Heart right ventricle (tissue), 16 donors: ENCODE measurements around the gene TXNDC2. TPM values are rescaled to one million over a fixed set of nuclear protein-coding genes. Genes with fewer than 3 reads are reported as not detected.

Source experiments
- ATAC-seq, 8 donors: fragments of 200-7000 bp; cut with Tn5 transposase; one replicate each; pipeline ENCODE4 v1.9.1; 2020; ENCODE audit warnings: mild to moderate bottlenecking in 8 of 8, moderate library complexity in 8 of 8, moderate number of reproducible peaks in 1 of 8
- DNase-seq, 2 donors: peaks; one replicate each; pipeline ENCODE4 v3.0.0-alpha.2; 2020
- H3K27ac ChIP-seq, 10 donors: fragments of 200-600 bp; sonication (generic) in 2 of 10; one replicate each; pipeline versions ENCODE4 v1.5.0 to v1.8.0; 2020 to 2022; ENCODE audit warnings: mild to moderate bottlenecking in 3 of 10
- H3K27me3 ChIP-seq, 7 donors: fragments of 200-600 bp; one replicate each; pipeline ENCODE4 v1.8.0; 2021 to 2022; ENCODE audit warnings: mild to moderate bottlenecking in 2 of 7
- H3K36me3 ChIP-seq, 9 donors: fragments of 200-600 bp; sonication (generic) in 1 of 9; one replicate each; pipeline versions ENCODE4 v1.5.0 to v1.8.0; 2020 to 2022; ENCODE audit warnings: mild to moderate bottlenecking in 2 of 9
- H3K4me1 ChIP-seq, 9 donors: fragments of 200-600 bp; sonication (generic) in 1 of 9; one replicate each; pipeline versions ENCODE4 v1.5.0 to v1.8.0; 2020 to 2022; ENCODE audit warnings: mild to moderate bottlenecking in 4 of 9
- H3K4me3 ChIP-seq, 10 donors: fragments of 200-600 bp; sonication (generic) in 2 of 10; one replicate each; pipeline versions ENCODE4 v1.5.0 to v1.8.0; 2020 to 2022; ENCODE audit warnings: mild to moderate bottlenecking in 7 of 10, moderate library complexity in 2 of 10
- H3K9me3 ChIP-seq, 11 donors: fragments of 200-600 bp in 10 of 11; sonication (generic) in 2 of 11; one replicate each; pipeline versions ENCODE4 v1.5.0 to v1.8.0; 2013 to 2022; ENCODE audit warnings: mild to moderate bottlenecking in 2 of 11, control low read depth in 1 of 11, moderate library complexity in 1 of 11
- CTCF ChIP-seq, 9 donors: fragments of 200-600 bp; sonication (generic) in 2 of 9; IDR thresholded peaks; one replicate each; pipeline versions ENCODE4 v1.5.0 to v1.8.0; 2021 to 2022; ENCODE audit warnings: antibody characterized with exemption in 9 of 9, mild to moderate bottlenecking in 5 of 9, moderate library complexity in 1 of 9
- WGBS, 2 donors: extraction: QIAGEN DNeasy Blood & Tissue Kit; methylation state at CpG; one replicate each; pipeline ENCODE4 v1.1.7; 2013; ENCODE audit warnings: inconsistent platforms in 1 of 2; 5-methylcytosine and 5-hydroxymethylcytosine counted together
- intact Hi-C, 10 donors: fragments of 100-400 bp; cut with DNase I; formaldehyde crosslinking; loops; one replicate each; pipeline versions ENCODE4 v1.11.1 to v1.14.2; 2022
- polyA plus RNA-seq, 2 donors: library from polyadenylated mRNA; stranded (reverse); fragments of 200-250 nt; gene quantifications; one replicate each; pipeline ENCODE4 v1.2.3, GENCODE V29; 2013
- total RNA-seq, 10 donors: library from RNA; stranded (reverse); fragmentation: NEBNext Ultra II Directional in 3 of 10; extraction: Animal tissue kit (Norgen Biotek cat#: 25700) in 3 of 10; gene quantifications; one replicate each; pipeline versions ENCODE4 v1.2.1 to v1.2.4, GENCODE V29; 2021 to 2023
- donor health status: Arrhythmogenic right ventricular cardiomyopathy.
- donor health status: ischemic (EF 13 %, LVEDD 7.1; RV severe dilation, severe dysfunction).
- donor health status: healthy with polysubstance abuse.
- donor health status: DM: no; HTN: yes; CAD: no.
- donor health status: DM: no; HTN: no; CAD: no.
- donor health status: ischemic (EF 25% LVEDD 6.9; RV normal size, moderate dysfunction).
- donor health status: ischemic (EF 25% LVEDD 5.7; RV mildly dilated, moderate dysfunction).
- donor health status: healthy.
- donor health status: DM: yes; HTN: yes; CAD: no.
- donor health status: Ischemic cardiomyopathy.
- donor health status: ischemic (EF 35%, LVEDD 5.7; RV mildly dilated, moderate dysfunction).
- donor health status: nonischemic (EF 11% LVEDD 7.7; RV severe dilation, severe dysfunction).
- donor health status: DM: yes; HTN: yes; CAD: no.
- donor health status: PGD.
- donor health status: ischemic (EF 29% LVEDD 5.4; RV normal size, mild dysfunction).
- donor health status: nonischemic (EF 23%, LVEDD 6.1; RV moderate dilation, normal function).

The TXNDC2 gene
- total and polyA plus RNA-seq, 12 donors: 0.04 to 0.22 TPM; not detected in 10

GRCh38 chr18:9925795-9926194 is 40.0 kb downstream of the TXNDC2 start:
- Histone ChIP-seq H3K4me1 (peaks cover 6 to 100% (median 98%) of the 10 kb centered on the region in 9 donors), H3K9me3 (no peaks in the 10 kb centered on the region), H3K27ac (peak overlapping the region in 3 of 10 donors; percentile 29 to 46 (median 36)), H3K27me3 (no peaks in the 10 kb centered on the region), H3K4me3 (no peak overlapping the region), H3K36me3 (no peaks in the 10 kb centered on the region)
- no peak for DNase-seq
- no peak for TF ChIP-seq CTCF (IDR thresholded peaks at IDR 0.05)
- no peak for ATAC-seq
- WGBS, 2 donors: 80 to 82% methylated on average over 4 of the region's 4 CpGs
- intact Hi-C loops: loop anchor here in 1 of 10 donors (5.0 to 10.0 kb wide), 2 partner anchors 103 to 221 kb away; partner anchors contain the start of gene RAB31

GRCh38 chr18:9926223-9926894 is 40.6 kb downstream of the TXNDC2 start:
- no peaks in the 10 kb centered on the region for H3K9me3 ChIP-seq
- 84 to 87% methylated on average over 2 of the region's 2 CpGs for WGBS, 2 donors
- TF ChIP-seq CTCF (IDR thresholded peaks at IDR 0.05): no peak
- DNase-seq: no peak
- intact Hi-C loops: loop anchor here in 1 of 10 donors (5.0 to 10.0 kb wide), 2 partner anchors 104 to 222 kb away; partner anchors contain the start of gene RAB31
- H3K4me3 ChIP-seq: no peak overlapping the region
- no peaks in the 10 kb centered on the region for H3K36me3 ChIP-seq
- ATAC-seq: peak in 3 of 8 donors; percentile 10 to 53 (median 20)
- H3K4me1 ChIP-seq: peaks cover 6 to 100% (median 98%) of the 10 kb centered on the region in 9 donors
- H3K27ac ChIP-seq: peak overlapping the region in 3 of 10 donors; percentile 29 to 46 (median 36)
- no peaks in the 10 kb centered on the region for H3K27me3 ChIP-seq

DNA sequence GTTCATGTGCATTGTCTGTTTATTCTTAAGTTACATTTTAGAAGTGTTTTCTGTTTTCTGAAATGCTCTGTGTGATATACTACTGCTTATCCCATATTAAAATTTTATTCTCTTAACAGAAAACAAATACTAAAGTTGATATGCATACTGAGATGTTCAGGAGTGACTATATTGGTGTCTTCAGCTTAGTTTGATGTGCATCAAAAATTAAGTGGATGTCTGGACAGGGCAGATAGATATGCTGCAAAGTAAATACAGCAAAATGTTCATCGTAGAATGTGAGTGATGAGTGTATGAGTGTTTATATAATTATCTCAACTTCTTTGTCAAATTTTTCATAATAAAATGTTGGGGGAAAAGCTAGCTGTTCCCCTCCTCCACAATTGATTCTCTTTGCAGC is 41.2 kb downstream of the TXNDC2 start:
- H3K4me1 ChIP-seq: peaks cover 6 to 100% (median 98%) of the 10 kb centered on the region in 9 donors
- H3K27me3 ChIP-seq: no peaks in the 10 kb centered on the region
- ATAC-seq (no peak), DNase-seq (no peak)
- intact Hi-C loops: loop anchor here in 1 of 10 donors (5.0 to 10.0 kb wide), 2 partner anchors 105 to 222 kb away; partner anchors contain the start of gene RAB31
- no peak overlapping the region for H3K4me3 ChIP-seq
- H3K36me3 ChIP-seq: peaks cover 0 to 5% (median 0%) of the 10 kb centered on the region in 9 donors
- 23 to 38% methylated on average over 1 of the region's 1 CpG for WGBS, 2 donors
- peak overlapping the region in 2 of 10 donors; percentile 6 to 46 for H3K27ac ChIP-seq
- no peak for TF ChIP-seq CTCF (IDR thresholded peaks at IDR 0.05)
- no peaks in the 10 kb centered on the region for H3K9me3 ChIP-seq

DNA sequence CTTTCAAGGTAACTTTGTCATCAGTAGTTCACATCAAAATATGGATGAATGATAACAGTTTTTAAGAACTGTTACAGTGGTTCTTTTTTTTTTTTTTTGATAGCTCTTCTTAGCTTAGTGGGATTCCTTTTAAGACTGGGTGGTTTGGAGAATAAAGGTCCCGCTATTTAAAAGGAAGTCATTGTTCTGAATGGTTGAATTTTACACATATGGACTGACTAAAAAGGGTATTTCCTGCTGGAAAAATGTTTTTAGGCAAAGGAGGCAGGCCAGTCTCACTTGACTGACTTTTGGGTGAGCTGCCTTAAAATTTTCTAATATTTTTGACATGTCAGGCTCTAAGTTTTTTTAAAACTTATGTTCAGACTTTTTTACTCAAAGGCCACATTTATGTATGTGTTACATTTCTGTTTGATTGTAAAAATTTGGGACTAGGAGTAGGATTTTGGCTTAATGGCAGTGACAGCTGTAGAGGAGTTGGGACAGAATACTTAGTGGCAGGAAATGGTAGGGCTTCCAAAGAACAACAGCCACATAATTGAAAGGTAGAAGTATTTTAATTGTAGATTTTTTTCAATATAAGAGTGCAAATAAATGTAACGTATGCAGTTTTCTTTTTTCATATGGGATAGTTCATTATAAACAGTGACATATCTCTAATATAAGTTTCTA is 41.8 kb downstream of the TXNDC2 start:
- ATAC-seq: no peak
- no peak for DNase-seq
- TF ChIP-seq CTCF (IDR thresholded peaks at IDR 0.05): no peak
- peaks cover 6 to 100% (median 98%) of the 10 kb centered on the region in 9 donors for H3K4me1 ChIP-seq
- no peak overlapping the region for H3K4me3 ChIP-seq
- H3K27me3 ChIP-seq: no peaks in the 10 kb centered on the region
- intact Hi-C loops: loop anchor here in 1 of 10 donors (5.0 to 10.0 kb wide), 2 partner anchors 105 to 223 kb away; partner anchors contain the start of gene RAB31
- H3K36me3 ChIP-seq: peaks cover 0 to 10% (median under 1%) of the 10 kb centered on the region in 9 donors
- no peaks in the 10 kb centered on the region for H3K9me3 ChIP-seq
- peak overlapping the region in 2 of 10 donors; percentile 6 to 46 for H3K27ac ChIP-seq
- 48 to 56% methylated on average over 2 of the region's 2 CpGs for WGBS, 2 donors
